ENCODE measurements around the gene ABCG1.

DNA sequence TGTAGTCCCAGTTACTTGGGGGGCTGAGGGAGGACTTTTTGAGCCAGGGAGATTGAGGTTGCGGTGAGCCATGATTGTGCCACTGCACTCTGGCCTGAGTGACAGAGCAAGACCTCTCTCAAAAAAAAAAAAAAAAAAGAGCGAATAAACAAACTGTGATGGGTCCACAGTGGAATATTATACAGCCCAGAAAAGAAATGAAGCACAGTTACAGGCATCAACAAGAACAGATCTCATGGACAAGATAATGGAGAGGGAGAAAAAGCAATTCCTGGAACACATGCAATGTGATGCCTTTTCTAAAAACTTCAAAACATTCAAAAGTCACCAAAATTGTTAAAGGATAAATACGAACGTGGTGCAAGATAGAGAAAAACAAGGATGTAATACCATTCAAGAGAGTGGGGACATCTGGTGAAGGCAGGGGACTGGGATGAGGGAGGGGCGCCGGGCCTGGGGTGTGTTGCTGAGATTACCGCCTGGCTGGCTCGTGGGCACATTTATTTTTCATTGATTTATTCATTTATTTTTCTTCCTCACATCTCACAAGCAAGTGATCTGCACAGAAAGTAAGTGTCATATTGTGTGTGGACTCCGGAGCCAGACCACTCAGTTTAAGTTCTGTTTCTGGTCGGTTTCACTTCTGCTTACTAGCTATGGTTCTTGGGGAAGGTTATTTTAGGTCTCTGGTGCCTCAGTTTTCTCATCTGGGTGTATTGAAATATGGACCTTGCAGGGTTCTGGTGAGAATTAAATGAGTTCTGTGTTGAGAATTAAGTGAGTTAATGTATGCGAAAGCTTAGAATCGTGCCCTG lies 30.1 kb downstream of the ABCG1 start:
- TF ChIP-seq, protein P1, sequence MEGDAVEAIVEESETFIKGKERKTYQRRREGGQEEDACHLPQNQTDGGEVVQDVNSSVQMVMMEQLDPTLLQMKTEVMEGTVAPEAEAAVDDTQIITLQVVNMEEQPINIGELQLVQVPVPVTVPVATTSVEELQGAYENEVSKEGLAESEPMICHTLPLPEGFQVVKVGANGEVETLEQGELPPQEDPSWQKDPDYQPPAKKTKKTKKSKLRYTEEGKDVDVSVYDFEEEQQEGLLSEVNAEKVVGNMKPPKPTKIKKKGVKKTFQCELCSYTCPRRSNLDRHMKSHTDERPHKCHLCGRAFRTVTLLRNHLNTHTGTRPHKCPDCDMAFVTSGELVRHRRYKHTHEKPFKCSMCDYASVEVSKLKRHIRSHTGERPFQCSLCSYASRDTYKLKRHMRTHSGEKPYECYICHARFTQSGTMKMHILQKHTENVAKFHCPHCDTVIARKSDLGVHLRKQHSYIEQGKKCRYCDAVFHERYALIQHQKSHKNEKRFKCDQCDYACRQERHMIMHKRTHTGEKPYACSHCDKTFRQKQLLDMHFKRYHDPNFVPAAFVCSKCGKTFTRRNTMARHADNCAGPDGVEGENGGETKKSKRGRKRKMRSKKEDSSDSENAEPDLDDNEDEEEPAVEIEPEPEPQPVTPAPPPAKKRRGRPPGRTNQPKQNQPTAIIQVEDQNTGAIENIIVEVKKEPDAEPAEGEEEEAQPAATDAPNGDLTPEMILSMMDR (IDR thresholded peaks at IDR 0.05; ENCODE audit: extremely low read depth in 1 of 2, insufficient read depth in 1 of 2, low read depth in 1 of 2, low read length in 2 of 2), result no peak
- TF ChIP-seq POLR2A (IDR thresholded peaks at IDR 0.05; ENCODE audit: low read depth, low read length) (no peak), POLR2AphosphoS5 (IDR thresholded peaks at IDR 0.05; ENCODE audit: insufficient read depth, low read depth, low read length) (no peak), FOS (IDR thresholded peaks at IDR 0.05; ENCODE audit: borderline replicate concordance, insufficient read depth, low read length) (no peak), EZH2 (IDR thresholded peaks at IDR 0.05; ENCODE audit: borderline replicate concordance, low read depth, low read length, severe bottlenecking) (no peak), GATA2 (IDR thresholded peaks at IDR 0.05; ENCODE audit: insufficient read depth, insufficient read length, low read depth, low read length) (no peak), MYC (IDR thresholded peaks at IDR 0.05; ENCODE audit: low read depth, low read length) (no peak), JUN (IDR thresholded peaks at IDR 0.05; ENCODE audit: borderline replicate concordance, insufficient read depth, insufficient read length, low read depth) (no peak)
- TF ChIP-seq, protein P2, sequence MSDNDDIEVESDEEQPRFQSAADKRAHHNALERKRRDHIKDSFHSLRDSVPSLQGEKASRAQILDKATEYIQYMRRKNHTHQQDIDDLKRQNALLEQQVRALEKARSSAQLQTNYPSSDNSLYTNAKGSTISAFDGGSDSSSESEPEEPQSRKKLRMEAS (IDR thresholded peaks at IDR 0.05; ENCODE audit: insufficient read depth, insufficient read length), result no peak

Data from endothelial cell of umbilical vein (primary cell).